Karpas-422 (cell line): ENCODE measurements around the gene ATF5. TPM values are rescaled to one million over a fixed set of nuclear protein-coding genes. Genes with fewer than 3 reads are reported as not detected.

Experiments used
- DNase-seq: peaks from one replicate; pipeline ENCODE4 v3.0.0-alpha.2; 2015
- H2AFZ ChIP-seq: fragments of 200-600 bp; sonication (generic); 2 replicates; pipeline ENCODE4 v1.6.1; 2014; ENCODE audit warnings: antibody characterized with exemption, low read length, mixed read lengths
- H3K27ac ChIP-seq: fragments of 200-600 bp; sonication (generic); 2 replicates; pipeline ENCODE4 v1.5.1; 2014; ENCODE audit warnings: mild to moderate bottlenecking, low read length, moderate library complexity
- H3K27me3 ChIP-seq: fragments of 200-600 bp; sonication (generic); 2 replicates; pipeline ENCODE4 v1.6.1; 2014; ENCODE audit warnings: low read length, mixed read lengths
- H3K36me3 ChIP-seq: fragments of 200-600 bp; sonication (generic); 2 replicates; pipeline ENCODE4 v1.6.1; 2014; ENCODE audit warnings: low read length, mixed read lengths; ENCODE audit not compliant: insufficient read depth
- H3K4me1 ChIP-seq: fragments of 200-600 bp; sonication (generic); 2 replicates; pipeline ENCODE4 v1.6.1; 2014; ENCODE audit warnings: mild to moderate bottlenecking, low read length, mixed read lengths
- H3K4me2 ChIP-seq: fragments of 200-600 bp; sonication (generic); 2 replicates; pipeline ENCODE4 v1.6.1; 2014; ENCODE audit warnings: low read length, low read depth, mild to moderate bottlenecking; ENCODE audit not compliant: poor library complexity, severe bottlenecking
- H3K4me3 ChIP-seq: fragments of 200-600 bp; sonication (generic); 2 replicates; pipeline ENCODE4 v1.5.1; 2014; ENCODE audit warnings: mild to moderate bottlenecking, antibody characterized with exemption, low read length, mixed read lengths
- H3K79me2 ChIP-seq: fragments of 200-600 bp; sonication (generic); 2 replicates; pipeline ENCODE4 v1.6.1; 2014; ENCODE audit warnings: mild to moderate bottlenecking, low read length, mixed read lengths
- H3K9ac ChIP-seq: fragments of 200-600 bp; sonication (generic); 2 replicates; pipeline ENCODE4 v1.6.0; 2014; ENCODE audit warnings: low read length
- H3K9me2 ChIP-seq: fragments of 200-600 bp; sonication (generic), shearing (Covaris generic); replicated peaks from 2 replicates; pipeline ENCODE4 v1.6.0; 2014; ENCODE audit warnings: mild to moderate bottlenecking, low read length, moderate library complexity; ENCODE audit not compliant: insufficient read depth
- H3K9me3 ChIP-seq: fragments of 300-700, 200-600 bp; sonication (generic); 2 replicates; pipeline ENCODE4 v1.6.1; 2014; ENCODE audit warnings: low read length, mixed read lengths
- H4K20me1 ChIP-seq: fragments of 200-600 bp; sonication (generic); 2 replicates; pipeline ENCODE4 v1.6.1; 2014; ENCODE audit warnings: mild to moderate bottlenecking, antibody characterized with exemption, low read length, low read depth; ENCODE audit not compliant: insufficient read depth
- total RNA-seq: library from RNA; depleted of rRNA; stranded (reverse); fragments of >200 nt; shearing (Covaris generic); gene quantifications from 2 replicates; pipeline ENCODE4 v1.2.3, GENCODE V29; 2014; ENCODE audit warnings: low replicate concordance

The ATF5 gene
- total RNA-seq, 1 experiment from 2014 or later = 537 TPM

DNA sequence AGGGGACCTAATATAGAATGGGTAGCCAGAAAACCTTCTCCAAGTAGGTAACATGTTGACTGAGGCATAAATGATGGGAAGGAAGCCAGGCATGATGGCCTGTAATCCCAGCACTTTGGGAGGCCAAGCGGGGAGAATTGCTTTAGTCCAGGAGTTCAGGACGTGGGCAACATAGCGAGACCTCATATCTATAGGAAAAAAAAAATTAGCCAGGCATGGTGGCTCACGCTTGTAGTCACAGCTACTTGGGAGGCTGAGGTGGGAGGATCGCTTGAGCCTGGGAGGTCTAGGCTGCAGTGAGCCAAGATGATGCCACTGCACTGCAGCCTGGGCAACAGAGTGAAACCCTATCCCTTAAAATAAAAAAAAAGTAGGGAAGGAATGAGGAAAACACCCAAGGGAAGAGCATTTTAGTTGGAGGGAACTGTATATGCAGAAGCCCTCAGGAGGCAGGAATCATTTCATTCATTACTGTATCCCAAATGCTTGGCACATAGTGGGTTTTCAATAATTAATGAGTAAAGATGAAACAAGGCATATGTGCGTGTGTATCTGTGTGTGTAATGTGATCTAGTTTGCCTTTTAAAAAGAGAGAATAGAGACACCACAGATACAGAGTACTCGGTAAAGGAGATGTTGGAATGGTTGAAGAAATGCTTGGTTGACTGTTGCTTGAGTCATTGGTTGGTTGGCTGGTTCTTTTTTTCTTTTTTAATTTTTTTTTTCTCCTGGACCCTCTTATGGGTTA, 2.5 kb downstream of the ATF5 start:
- Histone ChIP-seq H3K9me2 (no peaks in the 10 kb centered on the region), H3K79me2 (peaks cover 47% of the 10 kb centered on the region), H3K4me2 (peak overlapping the region; percentile 80), H3K27ac (peak overlapping the region; percentile 94), H3K4me3 (peak overlapping the region; percentile 75; the same call in 1 of the 2 replicates), H4K20me1 (peaks cover 37% of the 10 kb centered on the region), H3K36me3 (peaks cover 52% of the 10 kb centered on the region), H2AFZ (no peak overlapping the region), H3K9ac (no peak overlapping the region), H3K4me1 (peaks cover 39% of the 10 kb centered on the region), H3K9me3 (no peaks in the 10 kb centered on the region), H3K27me3 (no peaks in the 10 kb centered on the region)
- DNase-seq = no peak

DNA sequence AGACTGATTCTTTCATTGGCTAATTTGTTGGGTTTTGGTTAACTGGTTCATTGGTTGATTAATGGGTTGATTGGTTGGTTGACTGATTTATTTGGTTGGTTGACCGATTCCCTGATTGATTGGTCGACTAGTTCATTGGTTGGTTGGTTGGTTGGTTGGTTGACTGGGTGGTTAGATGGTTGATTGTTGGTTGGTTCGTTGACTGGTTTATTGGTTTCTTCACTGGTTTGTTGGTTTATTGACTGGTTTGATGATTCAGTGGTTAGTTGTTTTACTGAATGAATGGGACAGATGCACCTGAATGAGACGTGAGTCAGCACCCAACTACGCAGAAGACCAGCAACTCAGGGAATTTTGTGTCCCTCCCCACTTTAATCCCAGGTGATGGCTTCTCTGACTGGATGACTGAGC, 3.0 kb downstream of the ATF5 start:
- Histone ChIP-seq H3K36me3 (peaks cover 46% of the 10 kb centered on the region), H3K27ac (no peak overlapping the region), H3K27me3 (no peaks in the 10 kb centered on the region), H2AFZ (no peak overlapping the region), H3K79me2 (peaks cover 41% of the 10 kb centered on the region), H3K9me2 (no peaks in the 10 kb centered on the region), H4K20me1 (peaks cover 37% of the 10 kb centered on the region), H3K4me3 (no peak overlapping the region), H3K4me2 (no peak overlapping the region), H3K4me1 (peaks cover 34% of the 10 kb centered on the region), H3K9ac (no peak overlapping the region), H3K9me3 (no peaks in the 10 kb centered on the region)
- no peak for DNase-seq

DNA sequence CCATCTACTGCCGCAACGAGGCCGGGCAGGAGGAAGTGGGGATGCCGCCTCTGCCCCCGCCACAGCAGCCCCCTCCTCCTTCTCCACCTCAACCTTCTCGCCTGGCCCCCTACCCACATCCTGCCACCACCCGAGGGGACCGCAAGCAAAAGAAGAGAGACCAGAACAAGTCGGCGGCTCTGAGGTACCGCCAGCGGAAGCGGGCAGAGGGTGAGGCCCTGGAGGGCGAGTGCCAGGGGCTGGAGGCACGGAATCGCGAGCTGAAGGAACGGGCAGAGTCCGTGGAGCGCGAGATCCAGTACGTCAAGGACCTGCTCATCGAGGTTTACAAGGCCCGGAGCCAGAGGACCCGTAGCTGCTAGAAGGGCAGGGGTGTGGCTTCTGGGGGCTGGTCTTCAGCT, 3.7 kb downstream of the ATF5 start:
- H3K4me3 ChIP-seq = no peak overlapping the region

DNA sequence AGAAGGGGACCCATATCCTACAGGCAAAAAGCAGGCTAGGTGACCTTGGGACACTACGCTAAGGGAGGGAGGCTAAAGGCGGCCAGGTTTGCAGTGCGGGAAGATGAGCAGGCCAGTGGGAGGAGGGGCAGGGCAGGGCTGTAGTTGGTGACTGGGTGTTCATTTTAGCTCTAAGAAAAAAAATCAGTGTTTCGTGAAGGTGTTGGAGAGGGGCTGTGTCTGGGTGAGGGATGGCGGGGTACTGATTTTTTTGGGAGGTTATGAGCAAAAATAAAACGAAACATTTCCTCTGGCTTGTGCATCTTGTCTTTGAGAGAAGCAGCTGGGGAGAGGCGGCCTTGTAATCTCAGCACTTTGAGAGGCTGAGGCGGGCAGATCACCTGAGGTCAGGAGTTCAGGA, 4.6 kb downstream of the ATF5 start:
- H3K27ac ChIP-seq = no peak overlapping the region
- H4K20me1 ChIP-seq = peaks cover 40% of the 10 kb centered on the region
- no peaks in the 10 kb centered on the region for H3K9me2 ChIP-seq
- no peak overlapping the region for H2AFZ ChIP-seq
- DNase-seq = no peak
- peaks cover 37% of the 10 kb centered on the region for H3K36me3 ChIP-seq
- H3K27me3 ChIP-seq = no peaks in the 10 kb centered on the region
- H3K4me2 ChIP-seq = no peak overlapping the region
- peaks cover 18% of the 10 kb centered on the region for H3K4me1 ChIP-seq
- H3K9ac ChIP-seq = no peak overlapping the region
- H3K4me3 ChIP-seq = no peak overlapping the region
- H3K9me3 ChIP-seq = no peaks in the 10 kb centered on the region
- peaks cover 25% of the 10 kb centered on the region for H3K79me2 ChIP-seq

More for the DNA sequence above, 3.7 kb downstream of the ATF5 start:
- Histone ChIP-seq H3K9ac (no peak overlapping the region), H3K9me2 (no peaks in the 10 kb centered on the region), H3K4me2 (no peak overlapping the region), H4K20me1 (peaks cover 37% of the 10 kb centered on the region), H3K79me2 (peaks cover 35% of the 10 kb centered on the region), H3K27me3 (no peaks in the 10 kb centered on the region), H3K36me3 (peaks cover 39% of the 10 kb centered on the region), H3K4me1 (peaks cover 27% of the 10 kb centered on the region), H3K27ac (no peak overlapping the region), H3K9me3 (no peaks in the 10 kb centered on the region), H2AFZ (no peak overlapping the region)
- DNase-seq = no peak

DNA sequence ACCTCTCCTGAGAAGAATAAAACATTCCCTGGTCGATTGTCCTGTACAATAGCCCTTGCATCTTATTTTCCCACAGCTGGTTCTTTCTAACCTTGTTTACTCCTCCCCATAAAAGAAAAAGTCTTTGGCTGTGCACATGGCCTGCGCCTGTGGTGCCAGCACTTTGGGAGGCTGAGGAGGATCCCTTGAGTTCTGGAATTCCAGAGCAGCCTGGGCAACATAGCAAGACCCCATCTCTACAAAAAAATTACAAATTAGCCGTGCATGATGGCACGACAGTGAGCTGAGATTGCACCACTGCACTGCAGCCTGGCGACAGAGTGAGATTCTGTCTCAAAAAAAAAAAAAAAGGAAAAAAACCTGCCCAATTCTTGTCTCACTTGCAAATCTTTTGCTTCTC, 7.5 kb downstream of the ATF5 start:
- Histone ChIP-seq H3K4me2 (no peak overlapping the region), H3K79me2 (no peaks in the 10 kb centered on the region)

DNA sequence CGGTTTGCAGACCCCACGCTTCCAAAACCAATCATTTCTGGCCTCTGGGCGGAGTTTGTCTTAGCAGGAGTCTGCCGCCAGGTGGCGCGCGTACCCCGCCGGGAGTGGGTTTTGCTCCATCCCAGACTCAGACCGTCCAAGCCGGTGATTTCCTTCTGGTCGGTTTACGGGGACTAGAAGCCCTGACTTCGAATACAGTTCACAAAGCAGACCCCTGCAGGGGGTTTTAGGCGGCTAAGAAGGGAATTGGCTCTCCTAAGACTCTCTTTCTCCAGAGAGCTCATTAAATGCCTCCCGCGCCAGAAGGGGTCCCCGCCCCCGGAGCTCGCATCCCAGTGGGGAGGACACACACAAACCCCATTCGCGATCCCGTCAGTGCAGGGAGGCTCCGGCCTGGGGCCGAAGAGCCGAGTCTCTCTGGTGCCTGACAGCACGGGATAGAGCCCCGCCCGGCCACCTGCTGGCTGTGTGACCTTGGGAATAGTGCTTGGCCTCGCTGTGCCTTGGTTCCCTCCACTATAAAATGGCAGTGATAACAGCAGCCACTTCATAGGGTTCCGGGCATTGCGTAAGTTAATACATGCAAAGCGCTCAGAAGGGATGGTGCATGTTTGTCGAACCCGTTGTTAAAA, 8.9 kb downstream of the ATF5 start:
- no peaks in the 10 kb centered on the region for H3K9me2 ChIP-seq
- H3K36me3 ChIP-seq = peaks cover 4% of the 10 kb centered on the region
- H3K4me2 ChIP-seq = no peak overlapping the region
- H3K27me3 ChIP-seq = no peaks in the 10 kb centered on the region
- peak; percentile 93 for DNase-seq
- peaks cover 14% of the 10 kb centered on the region; the same call in 1 of the 2 replicates for H4K20me1 ChIP-seq
- no peak overlapping the region for H2AFZ ChIP-seq
- no peak overlapping the region for H3K9ac ChIP-seq
- H3K4me3 ChIP-seq = no peak overlapping the region
- no peaks in the 10 kb centered on the region for H3K9me3 ChIP-seq
- H3K79me2 ChIP-seq = no peaks in the 10 kb centered on the region
- no peak overlapping the region for H3K27ac ChIP-seq
- H3K4me1 ChIP-seq = no peaks in the 10 kb centered on the region

More for the DNA sequence above, 7.5 kb downstream of the ATF5 start:
- H3K4me3 ChIP-seq = no peak overlapping the region
- H3K27ac ChIP-seq = no peak overlapping the region
- H3K9me2 ChIP-seq = no peaks in the 10 kb centered on the region
- H3K9me3 ChIP-seq = no peaks in the 10 kb centered on the region
- no peaks in the 10 kb centered on the region for H3K4me1 ChIP-seq
- no peak overlapping the region for H3K9ac ChIP-seq
- H3K27me3 ChIP-seq = no peaks in the 10 kb centered on the region
- peaks cover 14% of the 10 kb centered on the region for H3K36me3 ChIP-seq
- H4K20me1 ChIP-seq = peaks cover 25% of the 10 kb centered on the region
- DNase-seq = peak; percentile 54
- H2AFZ ChIP-seq = no peak overlapping the region

DNA sequence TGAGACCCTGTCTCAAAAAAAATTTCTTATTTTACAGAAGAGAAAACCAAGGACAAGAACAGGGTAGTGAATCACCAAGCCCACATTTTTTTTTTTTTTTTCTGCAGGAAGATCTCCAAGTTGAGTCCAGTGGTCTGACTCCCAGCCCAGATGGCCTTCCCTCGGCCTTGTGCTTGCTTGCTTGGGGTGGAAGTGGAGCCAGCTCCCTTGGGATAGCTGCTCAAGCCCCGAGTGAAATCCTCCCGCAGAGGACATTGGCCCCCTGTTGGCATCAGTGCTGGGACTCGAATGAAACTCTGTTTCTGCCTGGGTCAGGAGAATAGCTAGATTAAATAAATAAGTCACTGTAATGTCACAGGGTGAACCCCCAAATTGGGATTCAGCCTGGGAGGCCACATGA, 9.7 kb downstream of the ATF5 start:
- no peak overlapping the region for H3K4me3 ChIP-seq
- no peaks in the 10 kb centered on the region for H3K9me2 ChIP-seq
- no peak for DNase-seq
- H3K4me2 ChIP-seq = no peak overlapping the region
- no peak overlapping the region for H2AFZ ChIP-seq
- no peaks in the 10 kb centered on the region for H3K9me3 ChIP-seq
- H3K79me2 ChIP-seq = no peaks in the 10 kb centered on the region
- H3K9ac ChIP-seq = no peak overlapping the region
- no peaks in the 10 kb centered on the region for H3K36me3 ChIP-seq
- peaks cover 6% of the 10 kb centered on the region; the same call in 1 of the 2 replicates for H4K20me1 ChIP-seq
- H3K27ac ChIP-seq = no peak overlapping the region
- no peaks in the 10 kb centered on the region for H3K4me1 ChIP-seq
- no peaks in the 10 kb centered on the region for H3K27me3 ChIP-seq

DNA sequence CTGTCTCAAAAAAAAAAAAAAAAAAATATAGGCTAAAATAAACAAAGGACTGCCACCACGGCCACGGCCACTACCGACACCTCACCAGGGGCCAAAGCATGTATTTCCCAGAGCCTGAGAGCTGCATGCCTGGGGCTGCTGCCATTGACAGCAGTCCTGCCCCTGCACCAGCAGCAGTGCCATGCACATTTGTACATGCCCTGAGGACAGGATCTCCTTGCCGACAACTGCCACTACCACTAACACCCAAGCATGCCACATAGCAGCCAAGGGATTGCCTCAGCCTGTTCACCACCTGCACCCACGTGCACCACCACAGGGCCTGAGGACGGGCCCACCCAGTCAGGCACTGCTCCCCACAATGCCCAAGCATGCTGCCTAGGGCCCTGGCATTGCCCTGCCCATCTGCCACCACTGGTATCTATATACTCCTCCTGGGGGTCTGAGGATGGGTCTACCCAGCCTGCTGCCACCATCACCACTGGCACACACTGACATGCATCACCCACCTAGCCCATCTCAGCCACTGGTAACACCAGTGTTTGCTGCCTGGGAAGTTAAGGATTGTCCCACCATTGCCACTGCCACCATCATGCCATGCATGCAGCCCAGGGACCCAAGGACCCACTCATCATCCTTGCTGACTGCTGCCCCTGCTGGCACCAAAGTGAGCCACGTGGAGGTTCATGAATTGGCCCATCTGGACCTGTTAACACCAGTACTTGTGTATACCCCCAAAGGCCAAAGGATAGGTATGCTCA, 10.9 kb downstream of the ATF5 start:
- DNase-seq = peak; percentile 75

More for the DNA sequence above, 10.9 kb downstream of the ATF5 start:
- no peak overlapping the region for H3K4me2 ChIP-seq
- no peaks in the 10 kb centered on the region for H3K27me3 ChIP-seq
- peaks cover 9% of the 10 kb centered on the region for H3K4me1 ChIP-seq
- no peak overlapping the region for H3K9ac ChIP-seq
- no peaks in the 10 kb centered on the region for H3K9me2 ChIP-seq
- no peaks in the 10 kb centered on the region for H3K36me3 ChIP-seq
- H2AFZ ChIP-seq = no peak overlapping the region
- 0 out of 2 replicates have a peak, but pooled peaks cover 4% of the 10 kb centered on the region for H4K20me1 ChIP-seq
- H3K27ac ChIP-seq = no peak overlapping the region
- H3K4me3 ChIP-seq = no peak overlapping the region
- H3K9me3 ChIP-seq = no peaks in the 10 kb centered on the region
- H3K79me2 ChIP-seq = no peaks in the 10 kb centered on the region
